GM18520 (cell line): ENCODE data around the gene NNMT.

Source experiments
- ATAC-seq: cut with Tn5 transposase; IDR thresholded peaks from one replicate; pipeline ENCODE4 v1.9.1; 2021; ENCODE audit not compliant: unreplicated experiment

Gene NNMT

DNA sequence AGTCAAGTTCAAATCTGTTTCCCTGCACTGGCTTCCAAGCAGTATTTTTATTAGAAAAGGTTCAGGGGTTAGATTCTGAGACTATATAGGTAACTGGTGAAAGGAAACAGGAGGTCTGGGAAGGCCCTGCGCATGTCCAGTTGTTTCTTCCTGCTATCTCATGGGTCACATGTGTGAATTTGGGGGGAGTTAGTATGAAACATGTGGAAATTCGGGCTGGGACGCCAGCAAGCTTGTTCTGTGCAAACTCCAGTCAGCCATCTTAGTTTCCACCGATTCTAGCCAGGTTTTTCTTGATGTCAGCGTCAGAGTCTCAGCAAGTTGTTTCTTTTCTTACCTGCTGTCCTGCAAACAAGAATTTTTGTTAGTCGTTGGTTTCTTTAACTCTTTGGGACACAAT is 46.8 kb downstream of the NNMT start:
- ATAC-seq, result no peak

DNA sequence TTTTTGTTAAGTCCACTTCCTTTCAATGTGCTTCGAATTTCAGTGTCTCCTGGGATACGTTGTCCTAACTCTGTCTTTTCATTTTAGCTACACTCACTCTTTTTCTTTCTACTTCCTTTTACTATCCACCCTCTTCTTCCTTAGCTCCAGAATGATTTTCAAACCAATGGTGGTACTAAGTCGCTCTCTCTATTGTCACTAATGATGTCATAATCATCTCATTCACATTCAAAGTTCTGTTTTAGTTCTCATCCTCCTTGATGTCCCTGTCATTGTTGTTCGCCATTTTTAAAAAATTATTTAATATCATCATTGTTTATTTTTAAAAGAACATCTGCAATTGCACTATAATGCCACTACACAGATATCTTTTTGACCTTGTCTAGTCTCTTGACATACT is 47.3 kb downstream of the NNMT start:
- no peak for ATAC-seq

DNA sequence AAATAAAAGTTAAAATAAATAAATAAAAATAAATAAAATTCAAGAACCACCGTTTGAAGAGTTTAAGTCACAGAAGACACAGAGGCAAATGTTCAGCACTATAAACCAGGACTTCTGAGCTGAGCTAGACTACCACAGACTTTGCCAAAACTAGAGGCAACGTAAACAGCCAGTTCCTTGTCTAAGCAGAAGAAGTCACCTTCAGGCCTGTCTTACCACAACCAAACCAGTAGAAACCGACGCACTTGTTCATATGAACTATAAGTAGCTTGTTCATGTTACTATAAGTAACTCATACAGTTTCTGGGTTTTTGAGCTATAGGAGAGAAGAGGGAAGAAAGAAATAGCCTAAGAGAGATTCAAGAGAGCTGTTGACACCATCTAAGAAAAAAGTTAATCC is 48.3 kb downstream of the NNMT start:
- no peak for ATAC-seq

DNA sequence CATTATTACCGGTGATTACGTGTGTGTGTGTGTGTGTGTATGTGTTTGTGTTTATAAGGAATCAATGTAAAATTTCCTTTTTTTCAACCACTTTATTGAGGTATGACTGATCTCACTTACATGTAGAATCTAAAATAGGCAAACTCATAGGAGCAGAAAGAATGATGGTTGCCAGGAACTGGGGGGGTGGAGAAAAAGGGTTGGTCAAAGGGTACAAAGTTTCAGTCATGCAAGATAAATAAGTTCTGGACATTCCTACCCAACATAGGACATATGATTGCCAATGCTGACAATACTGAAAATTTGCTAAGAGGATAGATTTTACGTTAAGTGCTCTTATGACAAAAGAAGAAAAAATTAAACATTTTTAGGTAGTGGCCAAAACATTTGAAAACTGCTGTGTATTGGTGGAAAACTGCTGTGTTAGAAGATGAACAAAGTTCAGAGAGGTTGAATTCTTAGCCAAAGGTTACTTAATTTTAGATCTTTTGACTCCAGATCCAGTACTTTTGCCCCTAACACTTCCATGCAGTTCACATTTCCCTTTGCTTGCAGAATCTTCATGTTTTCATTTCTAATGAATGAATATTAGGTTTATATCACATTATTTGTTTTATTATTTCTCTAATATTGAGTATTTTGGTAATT is 49.5 kb downstream of the NNMT start:
- no peak for ATAC-seq

DNA sequence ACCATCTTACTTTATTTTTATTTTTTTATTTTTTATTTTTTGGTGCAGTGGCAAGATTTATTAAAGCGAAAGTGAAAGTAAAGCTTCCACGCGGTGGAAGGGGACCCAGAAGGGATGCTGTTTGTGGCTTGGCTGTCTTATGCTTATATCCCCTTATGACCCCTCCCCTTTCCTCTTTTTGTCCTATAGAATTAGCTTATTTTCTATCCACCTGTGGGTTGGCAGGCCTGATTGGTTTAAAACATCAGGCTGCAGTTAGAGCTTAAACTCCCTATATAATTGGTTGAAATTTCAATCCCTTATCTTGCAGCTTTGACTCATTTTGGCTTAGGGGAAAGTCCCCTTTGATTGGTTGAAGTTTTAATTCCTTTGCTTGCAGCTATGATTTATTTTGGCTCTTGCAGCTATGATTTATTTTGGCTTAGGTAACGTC is 50.5 kb downstream of the NNMT start:
- ATAC-seq, result no peak

DNA sequence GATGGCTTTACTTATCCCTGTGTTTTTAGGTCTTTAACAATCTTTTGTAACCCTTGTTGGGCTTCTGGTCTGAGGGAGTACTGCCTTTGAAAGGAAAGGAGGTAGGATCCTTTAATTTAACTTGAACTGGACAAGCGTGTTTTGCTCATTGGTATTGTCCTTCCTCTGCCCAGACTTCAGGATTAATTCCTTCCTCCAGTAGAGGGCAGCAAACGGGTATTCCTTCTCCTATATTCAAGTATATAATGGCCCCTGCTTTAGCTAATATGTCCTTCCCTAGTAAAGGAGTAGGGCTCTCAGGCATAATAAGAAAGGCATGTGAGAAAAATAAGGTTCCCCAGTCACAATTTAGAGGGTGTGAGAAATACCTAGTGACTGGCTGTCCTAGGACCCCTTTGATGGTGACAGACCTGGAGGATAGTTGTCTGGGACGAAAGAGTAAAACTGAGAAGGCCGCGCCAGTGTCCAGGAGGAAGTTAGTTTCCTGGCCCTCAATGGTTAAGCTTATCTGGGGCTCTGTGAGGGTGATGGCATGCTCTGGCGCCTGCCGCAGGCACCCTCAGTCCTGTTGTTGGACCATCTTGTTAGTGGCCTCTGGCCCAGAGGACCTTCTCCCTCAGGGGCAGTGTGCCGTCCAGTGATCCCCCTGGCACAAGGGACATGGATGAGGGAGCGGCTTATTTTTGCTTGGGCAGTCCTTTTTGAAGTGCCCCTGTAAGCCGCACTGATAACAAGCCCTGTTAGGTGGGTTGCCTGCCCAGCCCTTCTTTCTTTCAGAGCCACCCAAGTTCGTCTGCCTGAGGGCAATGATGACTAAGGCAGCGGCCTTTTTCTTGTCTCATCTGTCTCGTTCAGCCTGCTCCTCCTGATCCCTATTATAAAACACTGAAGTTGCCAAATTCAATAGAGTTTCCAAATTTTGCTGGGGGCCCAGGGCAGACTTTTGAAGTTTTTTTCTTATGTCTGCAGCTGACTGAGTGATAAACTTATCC is 52.3 kb downstream of the NNMT start:
- ATAC-seq, result no peak

DNA sequence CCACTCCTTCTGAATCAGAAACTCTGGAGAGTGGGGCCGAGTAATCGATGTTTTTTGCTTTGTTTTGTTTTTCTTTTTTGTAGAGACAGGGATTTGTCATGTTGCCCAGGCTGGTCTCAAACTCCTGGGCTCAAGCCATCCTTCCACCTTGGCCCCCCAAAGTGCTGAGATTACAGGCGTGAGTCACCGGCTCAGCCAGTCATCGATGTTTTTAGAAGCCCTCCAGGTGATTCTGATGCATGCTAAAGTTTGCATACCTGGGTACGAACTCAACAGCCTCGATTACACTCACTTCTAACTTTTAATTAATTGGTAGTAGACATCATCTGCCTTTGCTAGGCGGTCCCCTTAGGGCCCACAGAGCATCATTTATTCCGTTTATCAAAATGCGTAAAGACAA is 53.8 kb downstream of the NNMT start:
- no peak for ATAC-seq

DNA sequence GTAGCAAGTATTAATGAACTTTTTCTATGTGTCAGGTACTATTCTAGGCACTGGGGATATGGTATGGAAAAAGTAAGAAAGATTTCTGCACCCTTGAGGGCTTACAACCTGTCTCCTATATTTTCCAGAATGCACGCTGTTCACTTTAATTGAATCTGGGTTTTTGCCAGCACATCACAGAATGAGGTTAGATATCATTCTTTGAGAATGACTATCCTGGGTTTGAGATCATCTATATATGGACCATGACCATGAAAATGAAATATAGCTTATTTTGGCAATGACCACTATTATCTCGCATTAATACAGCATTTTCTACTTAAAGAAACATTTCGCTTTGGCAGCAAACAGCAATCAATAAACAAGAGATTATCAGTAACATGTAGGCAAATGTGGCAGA is 57.2 kb downstream of the NNMT start:
- no peak for ATAC-seq

DNA sequence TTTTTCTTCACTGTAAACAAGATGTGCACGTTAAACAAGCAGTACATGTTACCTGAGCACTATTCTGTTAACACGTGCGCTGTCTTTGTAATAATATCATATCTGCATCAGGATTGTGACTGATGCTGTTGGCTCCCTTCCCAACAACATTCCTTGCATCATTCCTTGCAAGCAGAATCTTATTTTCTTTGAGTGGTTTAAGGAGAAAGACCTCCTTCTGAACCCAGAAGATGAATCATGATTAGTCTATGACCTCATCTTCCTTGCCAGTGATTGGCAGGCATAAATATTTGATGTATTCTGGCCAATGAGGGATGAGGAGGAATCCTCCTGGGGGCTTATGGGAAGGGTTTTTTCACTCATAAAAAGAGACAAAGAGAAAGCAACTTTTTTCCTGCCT is 57.9 kb downstream of the NNMT start:
- no peak for ATAC-seq

DNA sequence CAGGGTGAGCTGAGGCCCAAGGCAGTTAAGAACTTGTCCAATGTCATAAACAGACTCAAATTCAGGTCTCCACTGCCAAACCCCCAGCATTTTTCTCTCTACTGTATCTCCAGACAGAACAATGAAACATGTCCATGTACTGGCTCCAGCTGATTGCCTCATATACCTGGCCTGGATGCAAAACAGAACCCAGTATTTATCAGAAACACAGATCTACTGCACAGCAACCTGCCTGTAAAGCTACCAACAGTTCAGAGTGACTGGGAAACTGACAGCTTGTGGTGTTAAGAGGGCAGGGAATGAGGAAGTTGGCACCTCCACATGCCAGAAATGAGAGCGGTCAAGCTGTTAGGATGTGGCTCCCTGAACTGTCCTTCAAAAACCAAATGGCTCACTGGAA is 62.5 kb downstream of the NNMT start:
- no peak for ATAC-seq

DNA sequence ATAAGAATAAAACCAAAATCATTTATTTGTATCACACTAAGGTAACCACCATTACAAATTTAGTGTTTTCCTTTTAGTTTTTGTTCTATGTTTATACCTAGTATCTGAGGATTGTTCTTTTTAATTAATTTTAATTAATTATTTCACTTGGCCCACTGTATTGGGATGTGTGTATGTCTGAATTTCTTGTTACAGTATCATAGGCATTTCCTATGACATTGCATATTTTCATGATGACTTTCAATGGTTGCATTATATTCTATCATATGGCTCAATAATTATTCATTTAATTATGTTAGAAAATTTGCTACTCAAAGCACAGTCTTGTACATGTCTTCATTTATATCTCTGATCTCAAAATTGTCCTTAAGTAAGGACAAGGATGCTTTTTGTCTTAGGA is 63.1 kb downstream of the NNMT start:
- no peak for ATAC-seq

DNA sequence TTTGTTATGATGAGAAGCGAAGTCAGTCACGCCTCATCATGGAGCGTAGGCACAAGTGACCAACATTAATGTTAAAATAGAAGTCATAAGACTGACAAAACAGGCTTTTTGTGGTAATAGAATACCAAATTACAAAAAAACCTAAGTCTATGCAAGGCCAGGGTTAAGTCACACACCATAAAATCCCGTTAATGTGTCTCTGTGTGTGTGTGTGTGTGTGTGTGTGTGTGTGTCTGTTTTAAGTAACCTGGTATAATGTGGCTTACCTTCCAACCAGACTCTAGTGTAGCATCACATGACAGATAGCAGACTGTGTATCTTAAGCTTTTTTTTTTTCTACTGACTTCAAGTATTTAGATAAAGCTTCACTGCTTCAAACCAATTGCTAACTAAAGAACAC is 66.1 kb downstream of the NNMT start:
- no peak for ATAC-seq

DNA sequence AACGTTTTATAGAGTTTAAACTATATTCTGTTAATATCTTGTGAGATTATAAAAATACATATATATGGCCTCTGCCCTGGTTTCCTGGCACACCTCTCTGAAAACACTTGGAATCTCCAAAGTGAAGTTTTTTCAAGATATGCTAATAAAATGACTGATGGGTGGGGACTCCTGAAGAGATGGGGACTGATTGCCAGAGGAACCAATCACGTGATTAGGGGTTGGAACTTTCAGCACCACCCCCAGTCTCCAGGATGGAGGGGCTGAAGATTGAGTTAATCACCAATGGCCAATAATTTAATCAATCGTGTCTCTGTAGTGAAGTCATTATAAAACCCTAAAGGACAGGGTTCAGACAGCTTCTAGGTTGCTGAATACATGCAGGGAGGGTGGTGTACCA is 66.8 kb downstream of the NNMT start:
- ATAC-seq, result no peak
